ENCODE measurements around the gene ICA1.

ICA1 gene

GRCh38 chr7:8200717-8201116 lies 61.2 kb downstream of the ICA1 start:
- DNase-seq (ENCODE audit: low read depth in 3 of 3) = no peak

- no peak for DNase-seq (ENCODE audit: low read depth in 3 of 3)
Observed at GRCh38 chr7:8200316-8200715, 61.7 kb downstream of the ICA1 start.

DNA sequence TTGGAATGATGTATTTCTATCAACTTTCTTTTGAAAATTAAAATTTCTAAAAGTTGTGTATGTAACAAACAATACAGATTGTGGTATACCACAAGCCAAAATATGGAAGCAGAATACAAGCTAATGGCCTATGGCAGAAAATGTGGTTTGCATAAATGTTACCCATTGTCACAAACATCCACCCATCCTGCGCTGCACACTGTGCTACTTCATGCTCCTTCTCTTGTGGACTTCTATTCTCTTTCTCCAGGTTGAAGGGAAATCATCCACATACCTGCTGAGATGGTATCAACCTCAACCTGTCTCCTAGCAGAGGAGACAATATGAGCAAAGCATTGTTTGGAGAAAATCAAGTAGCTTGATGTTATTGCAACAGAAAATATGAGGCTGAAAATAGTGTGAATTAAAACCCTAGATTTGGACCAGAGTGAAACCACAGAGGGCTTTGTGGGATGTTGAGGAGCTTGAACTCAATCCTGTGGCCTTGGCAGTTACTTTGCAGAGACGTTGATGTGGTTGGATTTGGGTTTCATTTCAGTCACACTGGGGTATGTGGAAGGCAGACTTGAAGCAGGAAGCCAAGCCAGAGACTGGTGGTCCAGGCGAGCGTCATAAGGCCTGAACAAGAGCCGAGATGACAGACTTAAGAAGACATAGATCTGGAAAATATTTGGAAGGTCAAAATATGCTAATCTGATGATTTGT lies 63.8 kb downstream of the ICA1 start:
- DNase-seq (ENCODE audit: low read depth in 3 of 3) = no peak

- no peak for DNase-seq (ENCODE audit: low read depth in 3 of 3)
Observed at GRCh38 chr7:8192897-8193296, 69.1 kb downstream of the ICA1 start.

DNA sequence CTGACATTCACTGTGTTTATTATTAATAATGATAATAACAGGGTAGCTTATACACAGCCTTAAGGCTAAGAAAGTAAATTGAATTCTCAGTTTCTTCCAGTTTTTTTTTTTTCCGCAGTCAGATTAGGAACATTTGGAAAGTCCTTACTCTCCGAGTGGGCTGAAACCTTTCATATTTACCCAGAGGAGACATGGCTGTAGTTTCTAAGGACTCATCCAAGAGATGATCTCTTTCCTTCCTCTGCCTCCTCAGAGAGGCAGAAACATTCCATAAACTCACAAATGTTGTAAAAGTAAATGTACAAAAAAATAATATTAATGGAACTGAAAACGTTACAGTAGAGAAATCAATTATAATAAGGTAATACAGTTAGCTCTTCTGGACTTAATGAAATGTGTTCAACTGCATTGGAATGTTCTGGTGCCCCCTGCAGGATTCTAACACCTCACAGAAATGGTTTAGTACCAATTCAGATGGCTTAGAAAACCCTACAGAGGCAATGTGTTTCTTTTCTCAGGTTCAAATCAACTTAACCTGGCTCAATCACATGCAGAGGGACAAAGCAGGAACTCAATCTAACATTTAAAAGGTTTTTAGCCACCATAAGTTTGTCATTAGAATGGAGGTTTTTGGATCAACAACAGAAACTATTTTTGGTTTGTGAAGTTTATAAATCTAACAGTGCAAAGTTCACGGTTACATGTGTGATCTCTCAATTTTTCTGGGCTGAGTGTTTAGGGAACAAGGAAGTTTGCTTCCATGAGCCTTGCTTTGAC lies 71.7 kb downstream of the ICA1 start:
- peak in 2 of 3 experiments; percentile 39 to 55 for DNase-seq (ENCODE audit: low read depth in 3 of 3)

GRCh38 chr7:8189625-8190024 lies 72.3 kb downstream of the ICA1 start:
- no peak for DNase-seq (ENCODE audit: low read depth in 3 of 3)

GRCh38 chr7:8185926-8186683 lies 75.9 kb downstream of the ICA1 start:
- no peak for DNase-seq (ENCODE audit: low read depth in 3 of 3)

GRCh38 chr7:8184221-8184620 lies 77.7 kb downstream of the ICA1 start:
- no peak for DNase-seq (ENCODE audit: low read depth in 3 of 3)

GRCh38 chr7:8179486-8179885 lies 82.5 kb downstream of the ICA1 start:
- no peak for DNase-seq (ENCODE audit: low read depth in 3 of 3)

GRCh38 chr7:8178353-8178752 lies 83.6 kb downstream of the ICA1 start:
- DNase-seq (ENCODE audit: low read depth in 3 of 3) = no peak

DNA sequence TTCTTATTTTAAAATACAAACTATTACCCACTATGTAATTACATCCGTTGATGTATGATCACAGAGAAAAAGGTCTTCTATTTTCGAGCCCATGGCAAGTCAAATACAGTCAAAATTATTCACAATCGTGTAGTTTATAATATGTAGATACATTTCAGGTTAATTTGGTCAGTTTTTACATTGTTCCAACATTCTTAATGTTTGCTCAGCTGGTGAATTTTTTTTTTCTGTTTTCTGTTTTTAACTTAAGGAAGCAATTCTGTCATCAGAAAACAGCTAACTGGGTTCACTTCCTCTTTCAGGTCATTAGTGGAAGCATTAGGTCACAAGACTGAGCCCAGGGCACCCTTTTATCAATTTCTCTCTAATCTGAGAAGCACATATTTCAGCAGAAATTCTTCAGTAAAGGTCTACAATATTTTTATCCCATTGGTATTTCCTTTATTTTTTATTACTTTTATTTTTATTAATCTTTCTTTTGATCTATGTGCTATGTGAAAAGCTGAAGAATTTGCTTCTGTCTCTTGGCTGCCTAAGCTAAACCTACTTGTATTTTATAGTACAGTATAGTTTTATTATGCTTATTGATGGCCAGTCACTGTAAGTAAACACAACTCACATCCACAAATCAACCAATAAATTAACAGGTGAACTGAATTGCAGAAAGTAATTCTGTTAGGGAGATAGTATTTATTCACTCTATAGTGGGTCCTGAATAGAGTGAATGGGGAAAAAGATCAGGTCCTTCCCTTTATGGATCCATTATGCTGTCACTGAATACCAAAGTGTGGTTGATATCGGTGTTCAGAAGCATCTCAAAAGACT lies 84.6 kb downstream of the ICA1 start:
- no peak for DNase-seq (ENCODE audit: low read depth in 3 of 3)

- peak in 2 of 3 experiments; percentile 23 to 28 for DNase-seq (ENCODE audit: low read depth in 3 of 3)
Observed at GRCh38 chr7:8176370-8177081, 85.4 kb downstream of the ICA1 start.

DNA sequence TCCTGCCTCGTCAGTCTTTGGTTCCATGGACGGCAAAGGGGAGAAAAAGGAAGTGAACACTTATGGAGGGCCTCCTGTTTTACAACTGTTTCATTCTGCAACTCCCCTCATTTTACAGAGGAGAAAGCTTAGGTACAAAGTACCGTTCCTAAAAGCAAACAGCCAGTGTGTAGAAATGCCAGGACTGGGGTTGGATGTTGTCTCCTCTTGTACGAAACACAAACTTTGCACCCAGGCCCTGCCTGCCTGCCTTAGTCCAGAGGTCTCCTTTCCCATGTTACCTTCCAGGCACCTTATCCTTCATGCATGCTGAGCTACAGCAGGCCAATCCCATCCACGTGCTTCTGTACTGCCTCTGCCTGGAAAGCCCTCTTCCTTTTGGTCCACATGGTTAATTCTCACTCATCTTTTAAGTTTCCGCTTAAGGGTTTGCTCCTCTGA lies 86.0 kb downstream of the ICA1 start:
- DNase-seq (ENCODE audit: low read depth in 3 of 3) = no peak

DNA sequence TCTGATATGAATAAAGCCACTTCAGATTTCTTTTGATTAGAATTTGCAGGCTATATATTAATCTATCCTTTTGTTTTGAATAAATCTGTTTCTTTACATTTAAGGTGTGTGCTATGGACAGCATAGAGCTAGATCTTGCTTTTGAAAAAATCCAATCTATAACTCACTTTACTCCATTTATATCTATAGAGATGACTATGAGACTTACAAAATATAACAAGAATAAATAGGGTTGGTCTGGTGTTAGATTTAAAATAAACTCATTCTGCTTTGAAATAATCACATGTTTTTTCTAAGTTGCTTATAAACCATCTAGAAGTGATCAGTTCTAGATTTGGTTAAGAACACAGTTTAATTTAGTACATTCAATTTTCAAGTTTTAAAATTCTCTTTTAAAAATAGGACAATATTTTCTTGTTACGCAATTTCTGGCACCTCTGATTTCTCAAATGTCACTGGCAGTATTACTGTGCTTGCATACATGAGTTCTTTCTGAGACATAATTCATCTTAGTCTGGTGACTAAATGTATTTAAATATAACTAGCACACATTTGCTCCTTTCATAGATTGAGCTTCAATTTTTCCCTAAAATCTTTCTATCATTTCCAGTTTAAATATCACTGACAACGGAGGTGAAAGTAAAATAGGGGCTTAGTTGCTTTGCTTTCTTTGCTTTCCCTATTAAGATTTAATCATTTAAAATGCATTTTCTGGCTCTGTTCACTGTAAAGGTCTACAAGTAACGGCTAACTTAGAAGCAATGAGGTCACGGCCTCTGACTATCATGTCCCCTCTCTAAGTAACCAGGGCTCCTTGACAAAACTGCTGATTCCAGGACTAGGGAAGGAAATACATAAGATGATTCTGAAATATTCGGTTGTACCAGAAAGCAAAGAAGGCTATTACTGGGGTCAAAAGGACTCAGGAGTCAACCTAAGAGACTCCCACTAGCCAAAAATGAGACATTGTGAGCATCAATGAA lies 89.3 kb downstream of the ICA1 start:
- DNase-seq (ENCODE audit: low read depth in 3 of 3) = no peak

- DNase-seq (ENCODE audit: low read depth in 3 of 3) = no peak
Observed at GRCh38 chr7:8169171-8169570, 92.8 kb downstream of the ICA1 start.

- no peak for DNase-seq (ENCODE audit: low read depth in 3 of 3)
Observed at GRCh38 chr7:8168336-8168735, 93.6 kb downstream of the ICA1 start.

GRCh38 chr7:8165150-8165549 lies 96.8 kb downstream of the ICA1 start:
- DNase-seq (ENCODE audit: low read depth in 3 of 3) = no peak

DNA sequence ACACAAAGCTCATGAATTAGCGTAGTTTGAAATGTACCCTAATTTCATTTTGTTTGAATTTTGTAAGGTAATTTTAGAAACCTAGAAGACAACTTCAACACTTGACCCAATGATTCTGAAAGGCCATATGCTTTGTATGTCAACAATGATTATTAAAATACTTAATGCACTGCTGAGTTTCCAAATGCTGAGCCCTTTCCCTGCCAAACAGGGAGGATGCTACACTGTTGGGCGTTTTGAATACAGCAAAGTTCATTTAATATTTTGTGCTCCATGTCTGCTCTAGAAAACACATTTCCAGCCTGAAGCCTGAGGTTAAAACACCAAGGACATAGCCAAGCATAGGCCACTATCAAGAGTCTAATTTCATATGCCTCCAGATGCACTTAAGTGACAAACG lies 99.8 kb downstream of the ICA1 start:
- DNase-seq (ENCODE audit: low read depth in 3 of 3) = no peak

DNA sequence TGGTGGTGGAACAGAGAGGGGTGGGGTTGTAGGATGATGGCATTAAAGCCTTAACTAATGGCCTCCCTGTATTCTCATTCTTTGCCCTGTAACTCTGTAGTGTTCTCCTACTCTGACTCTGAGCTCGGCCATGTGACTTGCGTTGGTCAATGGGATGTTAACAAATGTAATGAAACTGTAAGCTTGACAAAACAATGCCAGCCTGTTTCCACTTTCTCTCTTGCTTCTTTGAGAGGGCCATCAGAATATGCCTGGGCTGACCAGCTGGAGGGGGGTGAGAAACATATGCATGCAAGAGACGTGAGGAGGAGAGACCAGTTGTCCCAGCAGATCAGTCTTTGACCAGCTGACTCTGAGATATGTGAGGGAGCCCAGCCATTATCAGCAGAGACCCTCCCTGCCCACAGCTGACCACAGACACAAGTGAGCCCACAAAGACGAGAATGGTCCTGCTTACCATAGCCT lies 100.6 kb downstream of the ICA1 start:
- DNase-seq (ENCODE audit: low read depth in 3 of 3) = no peak

Data from stimulated activated CD4-positive, alpha-beta T cell treated with anti-CD3 and anti-CD28 coated beads, TNF-alpha, amount 100 ng/mL, for 4 hours (primary cell).